Gastrocnemius medialis (tissue), 4 donors: ENCODE results near the gene RPRD1A. TPM values are rescaled to one million over a fixed set of nuclear protein-coding genes. Genes with fewer than 3 reads are reported as not detected.
A peak's percentile ranks its signal among the peaks of the same experiment; 100 is the strongest.
"Not testable (repeated sequence)": the region's sequence is repeated elsewhere in the genome, so short reads cannot be mapped to it uniquely, and the experiment has no call there.

ENCODE experiments used
- ATAC-seq, 2 donors: fragments of 150-250 bp; one replicate each; pipeline ENCODE4 v1.9.1; 2016
- DNase-seq, 2 donors: peaks; one replicate each; pipeline ENCODE4 v3.0.0-alpha.2; 2019
- H3K27ac ChIP-seq, 4 donors: fragments of 200-600 bp; sonication (generic); 1 replicate in 1 of 4; 2 replicates in 3 of 4; pipeline ENCODE4 v1.5.1; 2016 to 2018; ENCODE audit warnings: mild to moderate bottlenecking in 2 of 4, moderate library complexity in 1 of 4
- H3K27me3 ChIP-seq, 3 donors: fragments of 200-600 bp; sonication (generic) in 2 of 3; 1 replicate in 1 of 3; 2 replicates in 2 of 3; pipeline versions ENCODE4 v1.5.1 to v1.6.0; 2016 to 2019; ENCODE audit warnings: mild to moderate bottlenecking in 1 of 3, moderate library complexity in 1 of 3
- H3K36me3 ChIP-seq, 2 donors: fragments of 200-600 bp; sonication (generic) in 1 of 2; one replicate each; pipeline ENCODE4 v1.5.1; 2017 to 2018
- H3K4me1 ChIP-seq, 2 donors: fragments of 200-600 bp; sonication (generic) in 1 of 2; one replicate each; pipeline ENCODE4 v1.5.1; 2016 to 2017; ENCODE audit warnings: mild to moderate bottlenecking in 2 of 2
- H3K4me3 ChIP-seq, 4 donors: fragments of 200-600 bp; sonication (generic) in 3 of 4; 1 replicate in 1 of 4; 2 replicates in 3 of 4; pipeline ENCODE4 v1.5.1; 2016 to 2019; ENCODE audit warnings: mild to moderate bottlenecking in 2 of 4
- H3K9me3 ChIP-seq, 3 donors: fragments of 200-600 bp; sonication (generic) in 2 of 3; 1 replicate in 1 of 3; 2 replicates in 2 of 3; pipeline ENCODE4 v1.5.1; 2016 to 2019
- CTCF ChIP-seq, 5 experiments: fragments of 450-650 bp in 3 of 5; fragments of 200-600 bp in 2 of 5; sonication (generic) in 2 of 5; IDR thresholded peaks in 4 of 5; conservative IDR thresholded peaks in 1 of 5; 1 replicate in 4 of 5; 2 replicates in 1 of 5; pipeline ENCODE4 v1.5.1; 2016 to 2019; ENCODE audit warnings: antibody characterized with exemption in 5 of 5, mild to moderate bottlenecking in 3 of 5, moderate library complexity in 3 of 5
- POLR2A ChIP-seq, 2 donors: fragments of 450-650 bp; IDR thresholded peaks; one replicate each; pipeline ENCODE4 v1.6.1; 2017; ENCODE audit warnings: antibody characterized with exemption in 2 of 2, mild to moderate bottlenecking in 2 of 2, moderate library complexity in 2 of 2
- in situ Hi-C, 4 donors: fragments of 200-750 bp; cut with MboI; loops; one replicate each; pipeline versions ENCODE4 v1.15.0 to v1.8.0; 2017; ENCODE audit warnings: low sequenced_read_pairs in 4 of 4
- intact Hi-C: fragments of 100-400 bp; cut with DNase I; formaldehyde crosslinking; loops from one replicate; pipeline ENCODE4 v1.15.1; 2023; ENCODE audit warnings: low total_unique reads
- total RNA-seq, 4 donors: library from RNA; depleted of rRNA; stranded (reverse); fragments of >200 nt; gene quantifications; one replicate each; pipeline versions ENCODE4 v1.1.0 to v1.2.3, GENCODE V29; 2016

The RPRD1A gene
- total RNA-seq, 4 donors from 2014 or later = 59.6 to 63.8 (median 61.8) TPM

DNA sequence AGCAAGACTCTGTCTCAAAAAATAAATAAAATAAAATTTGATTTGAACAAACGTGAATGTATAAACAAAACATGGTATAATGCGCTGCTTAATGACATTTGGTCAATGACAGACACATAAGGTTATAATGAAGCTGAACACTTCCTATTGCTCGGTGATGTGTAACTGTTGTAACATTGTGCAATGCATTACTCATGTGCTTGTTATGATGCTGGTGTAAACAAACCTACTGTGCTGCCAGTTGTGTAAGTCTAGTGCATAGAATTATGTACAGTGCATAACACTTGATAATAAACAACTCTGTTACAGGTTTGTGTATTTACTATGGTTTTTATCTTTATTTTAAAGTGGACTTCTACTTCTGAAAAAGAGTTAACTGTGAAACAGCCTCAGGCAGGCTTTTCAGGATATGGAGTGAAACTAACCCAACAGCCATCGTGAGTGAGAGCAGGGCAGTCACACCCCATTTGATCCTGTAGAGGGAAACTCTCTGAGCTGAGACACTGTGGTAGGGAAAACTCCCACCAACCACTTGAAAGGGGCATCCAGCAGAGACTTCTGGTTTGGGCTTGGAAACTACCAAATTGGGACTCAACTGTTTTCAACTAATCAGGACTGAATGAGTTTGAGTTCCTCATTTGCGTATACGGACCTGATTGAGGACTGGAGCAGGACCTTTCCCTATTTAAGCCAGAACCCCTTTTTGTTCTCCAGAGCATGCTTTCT, 8.7 kb upstream of the RPRD1A start:
- ATAC-seq (peak; percentile 60 to 68), DNase-seq (no peak)
- in situ Hi-C loops (no loop called here), intact Hi-C loops (no loop called here)
- H3K36me3 ChIP-seq = no peaks in the 10 kb centered on the region
- TF ChIP-seq CTCF (IDR thresholded peaks at IDR 0.05 in 4 of 5, conservative IDR thresholded peaks at IDR 0.05 in 1 of 5) = no peak
- TF ChIP-seq POLR2A (IDR thresholded peaks at IDR 0.05) = no peak
- no peaks in the 10 kb centered on the region for H3K27me3 ChIP-seq
- no peaks in the 10 kb centered on the region for H3K4me1 ChIP-seq
- no peak overlapping the region for H3K4me3 ChIP-seq
- H3K9me3 ChIP-seq = no peaks in the 10 kb centered on the region
- no peak overlapping the region for H3K27ac ChIP-seq

GRCh38 chr18:36074435-36074834, 7.1 kb upstream of the RPRD1A start:
- Histone ChIP-seq H3K27ac (no peak overlapping the region), H3K9me3 (no peaks in the 10 kb centered on the region), H3K27me3 (no peaks in the 10 kb centered on the region), H3K4me1 (no peaks in the 10 kb centered on the region), H3K36me3 (no peaks in the 10 kb centered on the region), H3K4me3 (no peak overlapping the region)
- TF ChIP-seq POLR2A (IDR thresholded peaks at IDR 0.05) (no peak), CTCF (IDR thresholded peaks at IDR 0.05 in 4 of 5, conservative IDR thresholded peaks at IDR 0.05 in 1 of 5) (no peak)
- ATAC-seq (no peak), DNase-seq (no peak)
- intact Hi-C loops (no loop called here), in situ Hi-C loops (no loop called here)

DNA sequence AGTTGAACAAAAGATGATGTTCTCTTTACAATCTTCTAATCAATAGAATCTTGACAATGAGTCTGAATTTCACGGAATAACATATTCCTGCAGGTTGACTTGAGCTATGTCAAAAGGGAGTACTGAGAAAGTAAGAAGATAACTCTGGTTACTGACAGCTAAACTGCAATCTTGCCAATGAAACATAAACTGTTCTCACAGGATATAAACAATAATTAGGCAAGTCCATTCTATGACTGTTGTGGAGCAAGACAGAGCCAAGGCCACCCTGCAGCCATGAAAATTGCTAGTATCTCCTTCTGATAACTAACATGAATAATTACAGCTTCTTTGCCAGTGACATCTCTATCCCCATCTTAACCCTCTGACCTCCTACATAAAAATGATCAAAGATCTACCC, 6.3 kb upstream of the RPRD1A start:
- H3K27ac ChIP-seq = no peak overlapping the region
- no peak overlapping the region for H3K4me3 ChIP-seq
- H3K27me3 ChIP-seq = no peaks in the 10 kb centered on the region
- ATAC-seq = no peak
- H3K9me3 ChIP-seq = no peaks in the 10 kb centered on the region
- H3K36me3 ChIP-seq = no peaks in the 10 kb centered on the region
- in situ Hi-C loops = no loop called here
- no peaks in the 10 kb centered on the region for H3K4me1 ChIP-seq
- intact Hi-C loops = no loop called here
- TF ChIP-seq POLR2A (IDR thresholded peaks at IDR 0.05) = no peak
- TF ChIP-seq CTCF (IDR thresholded peaks at IDR 0.05 in 4 of 5, conservative IDR thresholded peaks at IDR 0.05 in 1 of 5) = no peak
- DNase-seq = no peak

DNA sequence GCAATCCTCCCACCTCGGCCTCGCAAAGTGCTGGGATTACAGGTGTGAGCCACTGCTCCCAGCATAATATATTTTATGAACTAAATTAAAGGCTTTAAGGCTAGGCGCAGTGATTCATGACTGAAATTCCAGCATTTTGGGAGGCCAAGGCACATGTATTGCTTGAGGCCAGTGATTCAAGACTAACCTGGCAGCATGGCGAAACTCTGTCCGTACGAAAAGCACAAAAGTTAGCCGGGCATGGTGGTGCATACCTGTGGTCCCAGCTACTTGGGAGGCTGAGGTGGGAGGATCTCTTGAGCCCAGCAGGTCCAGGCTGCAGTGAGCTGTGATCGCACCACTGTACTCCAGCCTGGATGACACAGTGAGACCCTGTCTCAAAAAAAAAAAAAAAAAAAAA, 5.0 kb upstream of the RPRD1A start:
- DNase-seq, H3K36me3 ChIP-seq, ATAC-seq, intact Hi-C loops, H3K27ac ChIP-seq, in situ Hi-C loops, H3K9me3 ChIP-seq, H3K4me1 ChIP-seq, H3K27me3 ChIP-seq, H3K4me3 ChIP-seq: not testable (repeated sequence)

DNA sequence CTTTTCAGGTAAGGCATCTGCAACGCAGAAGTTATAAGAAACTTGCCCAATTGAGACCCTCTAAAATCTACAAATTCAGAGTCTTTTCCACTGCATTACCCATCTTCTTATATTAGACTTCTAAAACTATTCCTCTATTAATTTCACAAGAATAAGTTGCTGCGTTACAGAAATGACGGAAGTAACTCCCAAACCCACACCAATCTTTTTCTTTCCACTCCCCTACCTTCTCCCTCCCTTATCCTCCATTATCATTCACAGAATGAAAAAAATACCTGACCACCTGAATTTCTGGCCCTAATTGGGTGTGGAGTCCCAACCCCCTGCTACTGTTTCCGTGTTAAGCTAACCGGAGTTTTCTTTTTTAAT, 689 bp downstream of the RPRD1A start:
- Histone ChIP-seq H3K27ac (peak overlapping the region; percentile 84 to 91 (median 88)), H3K9me3 (no peaks in the 10 kb centered on the region), H3K4me3 (peak overlapping the region; percentile 73 to 93 (median 83)), H3K27me3 (no peaks in the 10 kb centered on the region), H3K4me1 (peaks cover 10 to 15% of the 10 kb centered on the region in 2 donors), H3K36me3 (no peaks in the 10 kb centered on the region)
- in situ Hi-C loops (loop anchor here in 1 of 4 donors (5.0 kb wide), 1 partner anchor 61 kb away; the partner anchor contains the start of genes ELP2 and SLC39A6), intact Hi-C loops (loop anchor here (1.0 to 5.0 kb wide), 3 partner anchors 50 to 121 kb away; partner anchors contain the start of genes ELP2, MOCOS and SLC39A6)
- DNase-seq = no peak
- no peak for TF ChIP-seq CTCF (IDR thresholded peaks at IDR 0.05 in 4 of 5, conservative IDR thresholded peaks at IDR 0.05 in 1 of 5)
- TF ChIP-seq POLR2A (IDR thresholded peaks at IDR 0.05) = no peak
- ATAC-seq = no peak
